Measurements from ENCODE around the gene LRRC28.

DNA sequence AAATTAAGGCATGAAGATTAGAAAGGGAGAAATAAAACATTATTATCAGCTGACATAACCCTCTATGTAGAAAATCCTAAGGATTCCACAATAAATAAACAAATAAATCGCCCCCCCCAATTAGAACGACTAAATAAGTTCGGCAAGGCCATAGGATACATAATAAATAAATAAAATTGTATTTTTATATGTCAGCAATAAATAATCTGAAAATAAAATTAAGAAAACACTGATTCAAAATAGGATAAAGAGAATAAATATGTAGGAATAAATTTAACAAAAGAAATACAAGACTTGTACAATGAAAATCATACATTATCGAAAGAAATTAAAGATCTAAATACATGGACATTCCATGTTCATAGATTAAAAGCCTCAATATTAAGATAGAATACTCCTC, 7.0 kb upstream of the LRRC28 start:
- TF ChIP-seq PML (IDR thresholded peaks at IDR 0.05; ENCODE audit: low read length) = no peak
- TF ChIP-seq CTCF (IDR thresholded peaks at IDR 0.05 in 2 of 3, conservative IDR thresholded peaks at IDR 0.05 in 1 of 3; ENCODE audit: insufficient read depth in 2 of 3, low read depth in 1 of 3, low read length in 3 of 3) = no peak
- no peak for TF ChIP-seq MYNN (IDR thresholded peaks at IDR 0.05)
- TF ChIP-seq MYNN (CRISPR knock-in tag; IDR thresholded peaks at IDR 0.05) = no peak

Data from K562 (cell line).